Measurements from ENCODE around the gene HIF3A.

Gene HIF3A

DNA sequence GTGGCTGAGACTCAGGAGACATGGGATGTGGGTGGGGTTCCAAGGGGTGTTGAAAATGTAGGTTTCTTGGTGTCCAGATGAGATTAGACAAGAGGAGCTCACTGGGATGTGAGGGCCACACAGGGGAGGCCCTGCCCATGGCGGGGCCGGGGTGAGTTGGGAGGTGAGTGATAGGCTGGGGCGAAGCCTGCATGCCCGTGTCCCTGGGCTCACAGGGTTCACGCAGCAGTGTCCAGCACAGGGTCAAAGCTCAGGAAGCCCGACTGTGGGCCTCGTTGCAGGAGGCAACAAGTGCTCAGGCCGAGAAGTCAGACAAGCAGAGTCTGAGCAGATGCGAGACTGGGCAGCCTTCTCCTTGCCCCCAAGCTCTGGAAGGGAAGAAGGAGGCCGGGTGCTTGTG, 89.3 kb downstream of the HIF3A start:
- no peak for DNase-seq

DNA sequence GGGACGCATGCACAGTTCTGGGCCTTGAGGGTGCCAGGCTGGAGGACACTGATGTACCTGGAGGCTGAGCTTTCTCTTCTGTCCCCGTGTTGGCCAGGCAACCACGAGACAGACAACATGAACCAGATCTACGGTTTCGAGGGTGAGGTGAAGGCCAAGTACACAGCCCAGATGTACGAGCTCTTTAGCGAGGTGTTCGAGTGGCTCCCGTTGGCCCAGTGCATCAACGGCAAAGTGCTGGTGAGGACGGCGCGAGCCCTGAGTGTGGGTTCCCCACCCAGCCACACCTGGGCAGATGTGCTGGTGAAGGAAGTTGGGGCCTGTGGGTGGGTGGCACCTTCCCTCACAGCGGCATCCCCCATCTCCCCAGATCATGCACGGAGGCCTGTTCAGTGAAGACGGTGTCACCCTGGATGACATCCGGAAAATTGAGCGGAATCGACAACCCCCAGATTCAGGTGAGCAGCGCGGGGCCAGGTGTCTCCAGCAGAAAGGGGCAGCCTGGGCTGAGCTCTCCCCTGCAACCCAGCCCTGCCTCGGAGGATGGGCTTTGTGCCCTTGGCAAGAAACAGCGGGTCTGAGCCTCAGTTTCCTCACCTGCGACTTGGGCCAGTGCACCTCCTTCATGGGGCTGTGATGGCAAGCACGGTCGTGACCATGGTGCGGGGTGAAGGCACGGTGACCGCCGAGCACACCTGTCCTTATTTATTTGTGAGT, 90.3 kb downstream of the HIF3A start:
- DNase-seq, result no peak

DNA sequence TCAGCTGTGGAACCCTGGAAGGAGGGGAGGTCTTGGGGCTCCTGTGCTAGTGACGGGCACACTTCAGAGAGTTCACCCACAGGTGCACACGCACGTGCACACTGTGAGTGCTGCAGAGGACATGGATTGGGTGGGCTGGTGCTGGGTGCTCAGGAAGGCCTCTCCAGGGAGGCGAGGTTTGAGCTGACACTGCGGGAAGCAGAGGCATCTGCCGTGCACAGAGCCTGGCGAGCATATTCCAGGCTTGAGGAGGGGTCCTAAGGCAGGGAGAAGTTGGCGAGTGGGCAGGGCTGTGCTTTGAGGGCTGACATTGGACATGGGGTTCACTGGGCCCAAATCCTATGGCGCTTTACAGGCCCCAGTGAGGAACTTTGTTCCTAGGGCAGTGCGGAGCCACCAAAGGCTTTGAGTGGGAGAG, 90.9 kb downstream of the HIF3A start:
- DNase-seq, result no peak

DNA sequence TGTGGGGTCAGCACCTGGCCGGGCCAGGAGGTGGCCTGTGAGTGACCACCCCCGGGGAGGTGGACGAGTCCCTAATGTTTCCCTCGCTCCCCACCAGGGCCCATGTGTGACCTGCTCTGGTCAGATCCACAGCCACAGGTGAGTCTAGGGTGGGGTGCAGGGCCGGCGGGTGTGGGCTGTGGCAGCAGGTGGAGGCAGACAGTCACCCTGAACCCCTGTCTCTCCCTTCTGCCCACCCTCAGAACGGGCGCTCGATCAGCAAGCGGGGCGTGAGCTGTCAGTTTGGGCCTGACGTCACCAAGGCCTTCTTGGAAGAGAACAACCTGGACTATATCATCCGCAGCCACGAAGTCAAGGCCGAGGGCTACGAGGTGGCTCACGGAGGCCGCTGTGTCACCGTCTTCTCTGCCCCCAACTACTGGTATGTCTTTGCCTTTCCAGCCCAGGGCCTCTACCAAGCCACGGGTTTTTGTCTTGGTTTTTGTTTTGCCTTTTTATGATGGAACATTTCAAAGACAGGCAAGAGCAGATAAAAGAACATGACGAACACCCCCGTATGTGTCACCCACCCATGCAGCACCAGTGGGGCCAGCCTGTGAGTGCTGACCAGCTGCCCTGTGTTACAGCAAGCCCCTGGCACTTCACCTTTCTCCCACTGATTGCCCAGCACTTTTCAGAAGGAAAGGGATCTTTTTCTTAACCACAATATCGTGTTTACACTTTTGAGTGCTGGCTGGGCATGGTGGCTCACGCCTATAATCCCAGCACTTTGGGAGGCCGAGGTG, 91.7 kb downstream of the HIF3A start:
- no peak for DNase-seq

DNA sequence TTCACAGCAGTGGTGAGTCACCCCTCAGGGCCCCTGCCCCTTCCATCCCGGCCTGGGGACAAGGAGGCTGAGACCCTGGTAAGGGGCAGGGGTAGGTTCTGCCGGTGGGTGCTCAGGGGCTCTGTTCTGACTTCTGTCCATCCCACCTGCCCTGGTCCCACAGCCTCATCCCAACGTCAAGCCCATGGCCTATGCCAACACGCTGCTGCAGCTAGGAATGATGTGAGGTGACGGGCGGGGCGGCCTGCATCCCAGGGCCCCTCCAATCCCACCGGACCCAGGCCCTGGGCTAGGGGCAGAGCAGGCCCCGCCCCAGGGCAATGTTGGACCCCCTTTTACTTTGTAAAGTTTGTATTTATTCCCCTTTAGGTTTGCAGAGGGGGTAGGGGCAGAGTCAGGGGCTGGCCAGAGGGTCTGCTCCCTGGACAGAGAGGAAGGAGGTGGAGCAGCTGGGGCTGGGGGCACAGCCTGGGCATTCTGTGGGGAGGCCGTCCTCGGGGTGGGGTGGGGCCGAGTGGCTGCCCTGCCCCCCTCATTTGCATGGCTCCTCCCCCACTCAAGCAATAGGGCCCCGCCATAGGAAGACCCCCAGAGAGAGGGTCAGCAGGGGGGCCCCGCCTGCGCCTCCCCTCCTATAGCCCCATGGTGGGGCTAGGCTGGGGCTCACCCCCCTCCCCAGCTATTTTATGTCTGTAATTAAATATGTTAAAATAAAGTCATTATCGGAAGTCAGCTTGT, 93.4 kb downstream of the HIF3A start:
- DNase-seq, result no peak

DNA sequence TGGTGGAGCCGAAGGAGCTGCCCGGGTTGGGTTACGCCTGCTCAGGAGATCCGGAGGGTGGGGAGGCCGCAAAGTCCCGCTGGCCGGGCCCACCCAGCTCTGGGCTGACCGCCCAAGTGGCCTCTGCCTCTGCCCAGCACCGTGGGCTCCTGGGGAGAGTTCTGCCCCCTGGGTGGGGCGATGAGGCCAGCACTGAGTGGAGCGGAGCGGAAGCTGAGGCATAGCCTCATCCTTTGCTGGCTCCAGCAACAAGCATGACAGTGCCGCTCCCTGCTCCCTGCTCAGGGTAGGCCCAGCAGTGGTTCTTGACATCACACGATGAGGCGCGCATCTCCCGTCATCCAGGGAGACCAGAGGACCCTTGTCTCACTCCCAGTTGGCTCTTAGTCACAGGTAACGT, 94.0 kb downstream of the HIF3A start:
- no peak for DNase-seq

DNA sequence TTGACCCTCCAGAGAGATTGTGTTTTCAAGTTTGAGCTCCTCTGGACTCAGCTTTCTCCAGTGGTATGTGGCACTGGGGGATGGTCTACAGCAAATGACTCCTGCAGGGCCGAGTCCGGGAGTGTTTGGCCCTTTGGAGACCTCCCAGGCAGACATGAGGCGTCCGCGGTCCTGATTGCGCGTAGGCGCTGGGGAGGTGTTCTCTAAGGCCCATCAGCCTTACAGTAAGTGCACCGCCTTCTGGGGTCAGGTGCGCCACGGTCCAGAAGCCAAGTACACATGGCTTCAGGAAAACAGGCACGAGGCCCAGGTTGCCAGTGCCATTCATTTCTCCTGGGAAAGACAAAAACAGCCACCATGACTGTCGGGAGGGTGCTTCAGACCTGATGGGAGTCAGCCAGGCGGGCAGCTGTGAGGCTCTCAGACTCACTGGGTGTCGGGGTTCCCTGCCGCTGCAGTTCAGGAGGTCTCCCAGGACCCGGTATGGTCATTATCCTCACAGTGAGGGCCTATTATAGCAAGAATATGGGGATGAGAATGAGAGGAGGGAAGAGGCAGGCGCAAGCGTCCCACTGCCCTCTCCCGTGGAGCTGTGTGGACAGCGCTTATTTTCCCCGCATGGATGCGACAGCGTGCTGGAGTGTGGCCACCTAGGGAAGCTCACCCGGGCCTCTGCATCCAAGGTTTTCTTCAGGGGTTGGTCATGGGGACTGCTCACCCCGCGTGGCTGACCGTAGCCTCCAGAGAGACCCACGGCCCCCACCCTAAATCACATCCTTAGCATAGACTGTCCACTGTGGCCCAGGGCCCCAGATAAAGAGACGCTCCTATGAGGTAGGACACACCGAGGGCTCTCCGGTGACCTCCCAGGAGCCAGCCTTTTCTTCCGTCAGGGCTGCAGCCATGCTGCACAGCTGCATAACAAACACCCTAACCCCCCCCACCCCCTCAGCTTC, 94.7 kb downstream of the HIF3A start:
- no peak for DNase-seq

DNA sequence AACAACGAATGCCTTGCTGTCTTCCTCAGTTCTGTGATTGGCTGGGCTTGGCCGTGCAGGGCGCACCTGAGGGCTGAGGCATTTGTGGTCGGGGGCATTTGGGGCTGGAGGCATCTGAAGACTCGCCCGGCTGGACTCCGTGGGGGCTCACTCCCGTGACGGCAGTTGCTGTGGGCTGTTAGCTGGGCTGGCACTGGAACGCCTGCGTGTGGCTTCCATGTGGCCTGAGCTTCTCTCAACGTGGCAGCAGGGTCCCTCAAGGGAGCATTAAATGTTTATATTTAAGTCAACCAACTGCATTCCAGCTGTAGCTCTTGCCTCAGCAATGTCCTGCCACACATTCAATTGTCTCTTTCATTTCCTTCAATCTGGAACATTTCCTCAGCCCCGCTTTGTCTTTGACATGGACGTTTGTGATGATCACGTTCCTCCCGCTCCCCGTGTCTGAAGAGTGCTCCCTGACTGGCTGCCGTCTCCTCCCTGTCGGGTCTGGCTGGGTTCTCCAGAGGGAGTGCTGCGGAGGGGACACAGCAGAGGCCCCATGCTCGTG, 95.5 kb downstream of the HIF3A start:
- no peak for DNase-seq

DNA sequence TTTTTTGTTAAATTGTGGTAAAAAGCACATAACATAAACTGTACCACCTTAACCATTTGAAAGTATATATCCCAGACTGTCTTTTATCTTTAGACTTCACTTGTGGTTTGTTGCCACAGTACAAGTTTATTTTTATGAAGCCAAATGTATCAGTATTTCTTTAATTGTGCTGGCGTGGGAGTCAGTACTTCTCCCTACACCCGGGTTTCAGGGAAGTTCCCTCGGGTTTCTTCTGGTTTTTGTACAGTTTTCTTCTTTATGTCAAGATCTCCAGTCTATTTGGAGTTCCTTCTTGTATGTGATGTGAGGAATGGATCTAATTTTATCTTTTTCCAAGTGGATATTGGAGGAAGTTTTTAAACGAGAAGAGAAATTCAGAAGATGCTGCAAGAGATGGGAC, 96.0 kb downstream of the HIF3A start:
- DNase-seq, result no peak
